GM21381 (cell line): Measurements from ENCODE around the gene TFF2.
A peak's percentile ranks its signal among the peaks of the same experiment; 100 is the strongest.

Experiments
- ATAC-seq: cut with Tn5 transposase; IDR thresholded peaks from one replicate; pipeline ENCODE4 v1.9.1; 2021; ENCODE audit warnings: mild to moderate bottlenecking, moderate library complexity; ENCODE audit not compliant: unreplicated experiment

The TFF2 gene

GRCh38 chr21:42350927-42351426 is at the start of gene TFF2:
TFF2 (minus strand) TSS chr21:42350994; CDS start chr21:42350957, 37 bp downstream.
- no peak for ATAC-seq

- no peak for ATAC-seq
Observed at GRCh38 chr21:42400525-42400924, 49.7 kb upstream of the TFF2 start.

- no peak for ATAC-seq
Observed at GRCh38 chr21:42398436-42399028, 47.7 kb upstream of the TFF2 start.

GRCh38 chr21:42397746-42398394 is 47.1 kb upstream of the TFF2 start:
- no peak for ATAC-seq

GRCh38 chr21:42396799-42397745 is 46.3 kb upstream of the TFF2 start:
- no peak for ATAC-seq

GRCh38 chr21:42395905-42396651 is 45.3 kb upstream of the TFF2 start, which contains the start of gene TMPRSS3:
TMPRSS3 (minus strand) TSS chr21:42396052; CDS start chr21:42395417, 635 bp downstream.
- no peak for ATAC-seq

DNA sequence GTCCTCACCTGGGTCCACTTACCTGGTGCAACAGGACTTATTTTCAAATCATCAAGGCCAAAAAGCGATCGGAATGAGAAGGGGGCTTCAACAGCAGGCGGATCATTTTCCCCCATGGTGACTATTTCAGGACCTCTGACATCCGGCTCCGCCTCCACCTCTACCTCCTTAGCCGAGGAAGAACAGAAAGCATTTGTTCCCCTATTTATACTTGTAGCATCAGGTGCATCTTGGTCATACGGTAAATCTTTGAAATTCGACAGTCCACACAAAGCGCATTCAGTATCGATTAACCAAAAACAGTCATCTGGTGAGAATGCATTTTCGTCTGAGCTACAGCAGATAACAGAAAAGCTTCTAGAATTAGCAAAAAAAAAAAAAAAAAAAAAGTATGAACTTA is 44.5 kb upstream of the TFF2 start:
- ATAC-seq: no peak

DNA sequence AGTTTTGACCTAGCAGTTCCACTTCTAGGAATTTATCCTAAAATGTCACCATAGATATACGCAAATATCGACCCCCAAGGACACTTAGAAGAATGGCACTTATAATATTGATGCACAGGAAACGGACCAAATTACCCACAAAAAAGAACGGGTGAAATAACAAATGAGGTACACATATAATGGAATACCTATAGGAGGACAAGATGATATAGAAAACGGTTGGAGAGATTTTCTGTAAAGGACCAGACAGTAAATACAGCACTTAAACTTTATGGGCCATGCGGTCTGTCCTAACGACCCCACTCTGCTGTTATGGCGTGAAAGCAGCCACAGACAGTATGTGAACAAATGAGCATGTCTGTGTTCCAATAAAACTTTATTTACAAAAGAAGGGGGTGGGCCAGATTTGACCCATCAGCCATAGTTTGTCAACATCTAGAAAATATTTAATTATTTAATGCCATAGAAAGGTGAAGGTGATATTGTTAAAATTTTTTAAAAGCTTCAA is 42.7 kb upstream of the TFF2 start:
- no peak for ATAC-seq

GRCh38 chr21:42392731-42393442 is 42.1 kb upstream of the TFF2 start:
- ATAC-seq: peak; percentile 74

DNA sequence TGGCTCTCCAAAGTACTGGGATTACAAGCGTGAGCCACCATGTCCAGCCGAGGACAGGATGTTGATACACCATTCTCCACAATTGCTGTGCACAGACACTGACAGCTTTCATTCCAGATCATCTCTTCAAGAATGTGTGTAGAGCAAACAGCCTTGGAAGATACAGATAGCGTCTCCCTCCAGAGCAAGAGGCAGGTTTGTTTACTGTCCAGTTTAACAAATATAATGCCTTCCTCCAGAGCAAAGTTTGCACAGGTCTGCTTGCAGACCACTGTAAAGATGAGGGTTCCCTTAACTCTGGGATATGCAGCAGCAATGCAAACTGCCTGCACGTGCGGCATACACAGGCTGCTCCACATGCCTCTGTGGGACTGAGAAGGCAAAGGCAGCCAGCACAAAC is 40.5 kb upstream of the TFF2 start:
- no peak for ATAC-seq

DNA sequence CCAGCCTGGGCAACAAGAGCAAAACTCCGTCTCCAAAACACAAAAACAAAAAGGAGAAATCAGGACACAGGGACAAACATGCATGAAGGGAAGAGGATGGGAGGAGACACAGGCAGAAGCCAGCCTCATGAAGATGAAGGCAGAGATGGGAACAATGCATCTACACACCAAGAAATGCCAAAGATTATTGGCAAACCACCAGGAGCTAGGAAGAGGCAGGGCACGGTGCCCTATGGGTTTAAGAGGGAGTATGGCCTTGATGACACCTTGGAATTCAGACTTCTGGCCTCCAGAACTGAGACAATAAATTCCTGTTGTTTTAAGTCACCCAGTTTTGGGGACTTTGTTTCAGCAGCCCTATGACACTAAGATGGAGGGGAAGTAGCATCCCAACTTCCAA is 39.9 kb upstream of the TFF2 start:
- no peak for ATAC-seq

DNA sequence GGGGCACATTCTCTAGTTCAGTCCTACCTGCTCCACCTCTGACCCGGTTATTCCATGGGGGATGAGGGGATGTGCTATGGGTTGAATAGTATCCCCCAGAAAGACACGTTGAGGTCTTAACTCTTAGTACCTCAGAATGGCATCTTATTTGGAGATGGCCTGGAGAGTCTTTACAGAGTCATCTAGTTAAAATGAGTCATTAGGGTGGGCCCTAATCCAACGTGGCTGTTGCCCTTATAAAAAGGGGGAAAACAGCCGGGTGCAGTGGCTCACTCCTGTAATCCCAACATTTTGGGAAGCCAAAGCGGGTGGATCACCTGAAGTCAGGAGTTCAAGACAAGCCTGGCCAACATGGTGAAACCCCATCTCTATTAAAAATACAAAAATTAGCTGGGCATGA is 39.4 kb upstream of the TFF2 start:
- ATAC-seq: no peak

- ATAC-seq: no peak
Observed at GRCh38 chr21:42389449-42389835, 38.6 kb upstream of the TFF2 start.

GRCh38 chr21:42388740-42389448 is 38.1 kb upstream of the TFF2 start:
- ATAC-seq: no peak

- no peak for ATAC-seq
Observed at GRCh38 chr21:42387843-42388340, 37.1 kb upstream of the TFF2 start.

GRCh38 chr21:42387164-42387563 is 36.4 kb upstream of the TFF2 start:
- ATAC-seq: no peak

- ATAC-seq: no peak
Observed at GRCh38 chr21:42386034-42386591, 35.3 kb upstream of the TFF2 start.

- no peak for ATAC-seq
Observed at GRCh38 chr21:42385619-42386018, 34.8 kb upstream of the TFF2 start.

- no peak for ATAC-seq
Observed at GRCh38 chr21:42384989-42385388, 34.2 kb upstream of the TFF2 start.
